PFSK-1 (cell line): Measurements from ENCODE around the gene ACP1.

Source experiments
- POLR2AphosphoS5 ChIP-seq: IDR thresholded peaks from 2 replicates; pipeline ENCODE4 v1.6.1; 2012; ENCODE audit warnings: low read depth, mild to moderate bottlenecking, control low read depth, low read length, moderate library complexity
- REST ChIP-seq, 2 experiments: IDR thresholded peaks; 2 replicates each; pipeline versions ENCODE4 v1.6.1 to v1.8.0; 2011 to 2012; ENCODE audit warnings: low read depth in 2 of 2, low read length in 2 of 2, control low read depth in 1 of 2, inconsistent platforms in 1 of 2, mild to moderate bottlenecking in 1 of 2, moderate library complexity in 1 of 2; ENCODE audit not compliant: insufficient read depth in 1 of 2

DNA sequence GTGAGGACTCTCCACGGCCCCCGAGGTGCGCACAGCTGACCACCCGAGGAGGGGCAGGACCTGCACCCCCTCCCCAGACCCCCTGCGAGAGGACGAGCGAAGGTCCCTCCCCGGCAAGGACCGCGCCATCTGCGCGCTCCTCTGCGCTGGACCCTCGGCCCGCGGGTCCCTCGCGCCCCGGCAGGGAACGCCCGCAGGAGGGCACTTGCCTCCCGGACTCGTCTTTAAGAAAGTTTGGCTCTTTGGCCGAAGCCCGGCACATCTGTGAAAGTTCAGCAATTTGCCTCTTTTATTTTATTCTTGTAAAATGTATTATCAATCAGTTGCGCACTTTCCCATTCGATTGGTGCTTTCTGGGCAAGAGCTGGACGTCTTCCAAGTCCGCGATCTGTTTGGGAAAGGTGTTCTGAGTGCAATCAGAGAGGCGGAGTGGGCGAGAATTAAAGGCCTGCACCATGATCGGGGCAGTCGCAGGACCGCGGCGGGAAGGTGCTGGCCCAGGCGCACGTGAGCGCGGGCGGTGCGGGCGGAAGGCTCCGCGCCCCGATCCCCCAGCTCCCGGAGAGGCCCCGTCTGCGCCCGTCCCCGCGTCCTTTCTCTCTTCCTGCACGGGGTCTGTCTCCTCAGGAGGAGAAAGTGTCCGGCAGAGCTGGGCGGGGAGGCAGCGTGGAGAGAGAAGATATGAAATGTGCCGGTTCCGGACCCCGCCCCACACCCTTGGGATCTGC is 24.8 kb downstream of the ACP1 start:
- TF ChIP-seq POLR2AphosphoS5, result no peak
- no peak for TF ChIP-seq REST (IDR thresholded peaks at IDR 0.05; ENCODE audit: insufficient read depth in 1 of 2, low read depth in 2 of 2, low read length in 2 of 2)
